Breast epithelium (tissue), 4 donors: Measurements from ENCODE around the gene NCOR2. TPM values are rescaled to one million over a fixed set of nuclear protein-coding genes. Genes with fewer than 3 reads are reported as not detected.

Experiments
- DNase-seq, 2 donors: peaks; one replicate each; pipeline ENCODE4 v3.0.0-alpha.2; 2019; ENCODE audit warnings: low spot score in 2 of 2
- H3K27ac ChIP-seq, 2 donors: fragments of 200-600 bp; sonication (generic) in 1 of 2; one replicate each; pipeline ENCODE4 v1.5.1; 2016 to 2019; ENCODE audit warnings: mild to moderate bottlenecking in 1 of 2
- H3K27me3 ChIP-seq, 2 donors: fragments of 200-600 bp; sonication (generic) in 1 of 2; one replicate each; pipeline versions ENCODE4 v1.5.1 to v1.6.0; 2017 to 2019; ENCODE audit warnings: control low read depth in 1 of 2, mild to moderate bottlenecking in 1 of 2
- H3K36me3 ChIP-seq: fragments of 200-600 bp; one replicate; pipeline ENCODE4 v1.5.1; 2019
- H3K4me1 ChIP-seq, 2 donors: fragments of 200-600 bp; sonication (generic); one replicate each; pipeline ENCODE4 v1.5.1; 2016 to 2019; ENCODE audit warnings: control low read depth in 1 of 2
- H3K4me3 ChIP-seq, 3 donors: fragments of 200-600 bp; sonication (generic); 1 replicate in 2 of 3; 2 replicates in 1 of 3; pipeline ENCODE4 v1.5.1; 2016 to 2019; ENCODE audit warnings: mild to moderate bottlenecking in 3 of 3, moderate library complexity in 2 of 3
- H3K9me3 ChIP-seq, 2 donors: fragments of 200-600 bp; sonication (generic) in 1 of 2; one replicate each; pipeline ENCODE4 v1.5.1; 2016 to 2019; ENCODE audit warnings: control low read depth in 1 of 2
- POLR2A ChIP-seq: fragments of 450-650 bp; IDR thresholded peaks from one replicate; pipeline ENCODE4 v1.6.1; 2016; ENCODE audit warnings: antibody characterized with exemption, mild to moderate bottlenecking, moderate library complexity
- POLR2AphosphoS5 ChIP-seq, 3 donors: sonication (generic); formaldehyde crosslinking; IDR thresholded peaks; one replicate each; pipeline ENCODE4 v1.6.1; 2017; ENCODE audit warnings: antibody characterized with exemption in 3 of 3
- intact Hi-C: fragments of 100-400 bp; cut with DNase I; formaldehyde crosslinking; loops from one replicate; pipeline ENCODE4 v1.15.1; 2023; ENCODE audit warnings: low total_unique reads
- total RNA-seq, 3 donors: library from RNA; depleted of rRNA; stranded (reverse); fragments of >200 nt; gene quantifications; one replicate each; pipeline ENCODE4 v1.1.0, GENCODE V29; 2016
- TF ChIP-seq, protein P1 (sequence below), 3 donors: fragments of 450-650 bp; IDR thresholded peaks; one replicate each; pipeline ENCODE4 v1.5.1; 2016 to 2017; ENCODE audit warnings: antibody characterized with exemption in 3 of 3, mild to moderate bottlenecking in 3 of 3, moderate library complexity in 3 of 3

Gene NCOR2
- total RNA-seq, 3 donors from 2014 or later, result 58.4 to 83.9 (median 71.7) TPM

DNA sequence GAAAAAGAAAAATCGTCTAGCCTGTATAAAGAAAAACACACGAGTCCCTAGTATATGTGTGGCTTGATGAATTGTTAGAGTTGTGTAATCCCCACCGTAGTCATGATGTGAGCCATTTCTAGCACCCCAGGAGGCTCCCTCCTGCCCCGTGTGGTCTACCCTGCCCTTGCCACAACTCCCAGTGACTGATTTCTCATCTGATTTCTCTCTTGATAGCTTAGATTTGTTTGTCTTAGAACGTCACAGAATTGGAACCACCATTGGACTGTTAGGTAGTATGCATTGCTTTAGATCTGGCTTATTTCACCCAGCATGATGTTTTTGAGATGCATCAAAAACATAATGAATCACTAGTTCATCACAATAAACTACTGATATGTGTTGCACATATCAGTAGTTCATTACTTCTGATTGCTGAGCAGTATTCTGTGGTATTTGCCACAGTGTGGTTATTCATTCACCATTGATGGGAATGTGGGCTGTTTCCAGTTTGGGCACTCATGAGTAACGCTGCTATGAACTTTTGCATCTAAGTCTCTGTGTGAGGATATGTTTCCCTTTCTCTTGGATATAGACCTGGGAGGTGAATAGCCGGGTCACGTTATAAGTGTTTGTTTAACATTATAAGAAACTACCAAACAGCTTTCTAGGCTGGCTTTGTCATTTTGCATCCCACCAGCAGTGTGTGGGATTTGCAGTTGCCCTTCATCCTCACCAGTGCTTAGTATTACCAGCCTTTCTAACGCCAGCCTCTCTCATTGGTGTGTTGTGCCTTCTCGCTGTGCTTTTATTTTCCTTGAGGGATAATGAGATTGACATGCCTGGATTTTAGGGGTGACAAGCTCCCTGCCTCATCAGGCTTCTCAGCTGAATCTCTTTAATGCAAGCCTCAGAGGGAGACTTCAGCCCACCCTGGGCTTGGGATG, 31.9 kb upstream of the NCOR2 start:
- no peak overlapping the region for H3K27ac ChIP-seq
- H3K27me3 ChIP-seq, result no peaks in the 10 kb centered on the region
- no peaks in the 10 kb centered on the region for H3K36me3 ChIP-seq
- H3K4me3 ChIP-seq, result no peak overlapping the region
- DNase-seq, result no peak
- intact Hi-C loops, result loop anchor here (1.0 kb wide), 1 partner anchor 23 kb away; no protein-coding TSS in a partner anchor
- H3K9me3 ChIP-seq, result no peaks in the 10 kb centered on the region
- TF ChIP-seq POLR2A (no peak), POLR2AphosphoS5 (IDR thresholded peaks at IDR 0.05) (no peak)
- TF ChIP-seq, protein P1, sequence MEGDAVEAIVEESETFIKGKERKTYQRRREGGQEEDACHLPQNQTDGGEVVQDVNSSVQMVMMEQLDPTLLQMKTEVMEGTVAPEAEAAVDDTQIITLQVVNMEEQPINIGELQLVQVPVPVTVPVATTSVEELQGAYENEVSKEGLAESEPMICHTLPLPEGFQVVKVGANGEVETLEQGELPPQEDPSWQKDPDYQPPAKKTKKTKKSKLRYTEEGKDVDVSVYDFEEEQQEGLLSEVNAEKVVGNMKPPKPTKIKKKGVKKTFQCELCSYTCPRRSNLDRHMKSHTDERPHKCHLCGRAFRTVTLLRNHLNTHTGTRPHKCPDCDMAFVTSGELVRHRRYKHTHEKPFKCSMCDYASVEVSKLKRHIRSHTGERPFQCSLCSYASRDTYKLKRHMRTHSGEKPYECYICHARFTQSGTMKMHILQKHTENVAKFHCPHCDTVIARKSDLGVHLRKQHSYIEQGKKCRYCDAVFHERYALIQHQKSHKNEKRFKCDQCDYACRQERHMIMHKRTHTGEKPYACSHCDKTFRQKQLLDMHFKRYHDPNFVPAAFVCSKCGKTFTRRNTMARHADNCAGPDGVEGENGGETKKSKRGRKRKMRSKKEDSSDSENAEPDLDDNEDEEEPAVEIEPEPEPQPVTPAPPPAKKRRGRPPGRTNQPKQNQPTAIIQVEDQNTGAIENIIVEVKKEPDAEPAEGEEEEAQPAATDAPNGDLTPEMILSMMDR (IDR thresholded peaks at IDR 0.05), result no peak
- no peaks in the 10 kb centered on the region for H3K4me1 ChIP-seq

DNA sequence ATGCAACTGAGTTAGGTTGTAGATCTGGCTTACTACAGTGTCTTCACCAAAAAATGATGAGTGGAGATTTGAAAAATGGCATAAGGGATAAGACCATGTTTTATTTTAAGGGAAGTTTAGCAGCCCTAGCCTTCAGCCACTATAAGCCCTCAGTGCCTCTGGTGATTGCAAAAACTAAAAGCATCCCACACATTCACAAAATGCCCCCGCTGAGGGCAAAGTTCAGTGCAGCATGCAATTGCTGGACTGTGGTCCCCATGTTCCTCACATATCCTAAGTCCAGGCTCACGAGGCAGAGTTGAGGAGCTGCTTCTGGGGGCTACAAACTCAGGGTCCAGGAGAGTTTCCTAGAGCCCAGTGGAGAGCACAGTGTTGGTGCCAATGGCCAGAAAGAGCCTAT, 29.6 kb upstream of the NCOR2 start:
- no peaks in the 10 kb centered on the region for H3K36me3 ChIP-seq
- no peak overlapping the region for H3K4me3 ChIP-seq
- intact Hi-C loops, result no loop called here
- TF ChIP-seq POLR2A, result no peak
- TF ChIP-seq POLR2AphosphoS5 (IDR thresholded peaks at IDR 0.05), result no peak
- H3K27ac ChIP-seq, result no peak overlapping the region
- H3K27me3 ChIP-seq, result no peaks in the 10 kb centered on the region
- H3K9me3 ChIP-seq, result no peaks in the 10 kb centered on the region
- DNase-seq, result no peak
- H3K4me1 ChIP-seq, result no peaks in the 10 kb centered on the region

DNA sequence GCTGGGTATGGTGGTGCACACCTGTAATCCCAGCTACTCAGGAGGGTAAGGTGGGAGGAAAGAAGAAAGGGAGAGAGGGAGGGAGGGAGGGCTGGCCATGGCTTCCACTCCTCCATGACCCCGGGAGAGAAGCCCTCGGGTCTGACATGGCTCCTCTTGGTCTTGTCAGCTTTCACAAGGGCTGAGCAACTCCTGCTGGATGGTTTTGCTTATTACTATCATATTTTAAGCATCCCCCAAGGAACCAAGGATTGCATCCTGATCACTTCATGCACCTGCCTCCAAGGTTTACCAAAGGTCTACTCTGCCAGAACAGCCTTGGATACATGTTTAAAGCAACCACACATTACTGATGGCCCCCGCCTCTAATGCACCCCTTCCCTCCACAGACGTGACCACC, 28.0 kb upstream of the NCOR2 start:
- no peaks in the 10 kb centered on the region for H3K4me1 ChIP-seq
- no peaks in the 10 kb centered on the region for H3K27me3 ChIP-seq
- intact Hi-C loops, result no loop called here
- H3K9me3 ChIP-seq, result no peaks in the 10 kb centered on the region
- no peak overlapping the region for H3K4me3 ChIP-seq
- DNase-seq, result no peak
- no peak for TF ChIP-seq POLR2AphosphoS5 (IDR thresholded peaks at IDR 0.05)
- TF ChIP-seq, protein P1 (IDR thresholded peaks at IDR 0.05), result no peak
- no peak for TF ChIP-seq POLR2A
- no peaks in the 10 kb centered on the region for H3K36me3 ChIP-seq
- H3K27ac ChIP-seq, result no peak overlapping the region

DNA sequence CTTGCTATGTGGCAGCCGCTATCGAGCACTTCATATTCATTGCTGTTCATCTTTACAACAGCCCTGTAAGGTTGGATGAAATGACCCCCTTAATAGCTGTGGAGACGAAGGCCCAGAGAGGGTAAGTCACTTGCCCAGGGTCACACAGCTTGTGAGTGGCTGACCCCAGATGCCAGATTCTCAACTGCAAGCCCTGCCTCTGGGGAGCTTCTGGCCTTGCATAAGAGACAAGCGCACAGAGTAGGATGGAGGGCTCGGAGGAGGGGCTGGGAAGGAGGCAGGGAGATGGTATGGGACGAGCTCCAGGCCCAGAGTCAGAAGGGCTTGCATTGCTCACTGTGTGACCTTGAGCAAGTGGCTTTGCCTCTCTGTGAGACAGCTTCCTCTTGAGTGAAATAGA, 27.4 kb upstream of the NCOR2 start:
- no peak overlapping the region for H3K27ac ChIP-seq
- no peak overlapping the region for H3K4me3 ChIP-seq
- H3K36me3 ChIP-seq, result no peaks in the 10 kb centered on the region
- intact Hi-C loops, result no loop called here
- DNase-seq, result no peak
- H3K9me3 ChIP-seq, result no peaks in the 10 kb centered on the region
- no peaks in the 10 kb centered on the region for H3K4me1 ChIP-seq
- H3K27me3 ChIP-seq, result no peaks in the 10 kb centered on the region
- TF ChIP-seq POLR2A (no peak), POLR2AphosphoS5 (IDR thresholded peaks at IDR 0.05) (no peak)
- TF ChIP-seq, protein P1 (IDR thresholded peaks at IDR 0.05), result no peak

DNA sequence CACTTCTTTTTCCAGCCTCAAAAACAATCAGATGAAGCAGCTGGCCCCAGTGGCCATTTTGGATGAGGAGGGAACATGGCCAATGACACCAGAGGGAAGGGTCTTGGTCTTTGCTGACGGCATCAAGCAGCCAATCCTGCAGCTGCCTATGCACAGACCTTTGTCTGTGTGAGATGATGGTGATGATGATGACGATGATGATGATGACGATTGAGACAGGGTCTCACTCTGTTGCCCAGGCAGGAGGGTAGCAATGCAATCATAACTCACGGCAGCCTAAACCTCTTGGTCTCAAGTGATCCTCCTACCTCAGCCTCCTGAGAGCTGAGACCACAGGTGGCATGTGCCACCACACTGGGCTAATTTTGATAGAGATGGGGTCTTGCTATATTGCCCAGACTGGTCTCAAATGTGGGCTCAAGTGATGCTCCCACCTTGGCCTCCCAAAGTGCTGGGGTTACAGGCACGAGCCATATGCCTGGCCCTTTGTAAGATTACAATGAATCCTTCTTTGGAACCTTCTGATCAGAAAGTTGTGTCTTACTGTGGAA, 26.5 kb upstream of the NCOR2 start:
- no peak for DNase-seq
- Histone ChIP-seq H3K4me1 (no peaks in the 10 kb centered on the region), H3K9me3 (no peaks in the 10 kb centered on the region), H3K27me3 (no peaks in the 10 kb centered on the region), H3K27ac (no peak overlapping the region), H3K36me3 (no peaks in the 10 kb centered on the region), H3K4me3 (no peak overlapping the region)
- TF ChIP-seq POLR2AphosphoS5 (IDR thresholded peaks at IDR 0.05), result no peak
- no peak for TF ChIP-seq POLR2A
- TF ChIP-seq, protein P1 (IDR thresholded peaks at IDR 0.05), result no peak
- intact Hi-C loops, result no loop called here
